Kidney capillary endothelial cell (primary cell): Measurements from ENCODE around the gene LTO1.

Experiments used
- DNase-seq: peaks from one replicate; pipeline ENCODE4 v3.0.0-alpha.2; 2018; ENCODE audit warnings: low spot score

LTO1 gene

GRCh38 chr11:69677749-69678148 is 2.6 kb upstream of the LTO1 start:
- DNase-seq = no peak

- DNase-seq = no peak
Observed at GRCh38 chr11:69674267-69674885, 777 bp downstream of the LTO1 start.

GRCh38 chr11:69671734-69672465 is 3.3 kb downstream of the LTO1 start:
- no peak for DNase-seq

GRCh38 chr11:69670158-69670845 is 4.9 kb downstream of the LTO1 start:
- DNase-seq = peak; percentile 91

GRCh38 chr11:69669486-69669885 is 5.7 kb downstream of the LTO1 start:
- DNase-seq = no peak

GRCh38 chr11:69667619-69668604 is 7.2 kb downstream of the LTO1 start:
- DNase-seq = no peak

- DNase-seq = no peak
Observed at GRCh38 chr11:69666752-69667536, 8.2 kb downstream of the LTO1 start.

- DNase-seq = no peak
Observed at GRCh38 chr11:69666261-69666660, 8.9 kb downstream of the LTO1 start.

GRCh38 chr11:69665669-69666068 is 9.5 kb downstream of the LTO1 start:
- no peak for DNase-seq

GRCh38 chr11:69664901-69665300 is 10.3 kb downstream of the LTO1 start:
- DNase-seq = no peak

GRCh38 chr11:69664103-69664775 is 10.9 kb downstream of the LTO1 start:
- DNase-seq = no peak

- no peak for DNase-seq
Observed at GRCh38 chr11:69663326-69663725, 11.8 kb downstream of the LTO1 start.

- DNase-seq = no peak
Observed at GRCh38 chr11:69662806-69663205, 12.3 kb downstream of the LTO1 start.

- no peak for DNase-seq
Observed at GRCh38 chr11:69662021-69662698, 13.0 kb downstream of the LTO1 start.

- DNase-seq = no peak
Observed at GRCh38 chr11:69661413-69661715, 13.8 kb downstream of the LTO1 start.

GRCh38 chr11:69660001-69660500 is 15.1 kb downstream of the LTO1 start:
- DNase-seq = no peak

GRCh38 chr11:69659591-69659990 is 15.6 kb downstream of the LTO1 start:
- DNase-seq = no peak

- DNase-seq = no peak
Observed at GRCh38 chr11:69658626-69659450, 16.3 kb downstream of the LTO1 start.
